IMR-90 (cell line): ENCODE data around the gene LIPN. TPM values are rescaled to one million over a fixed set of nuclear protein-coding genes. Genes with fewer than 3 reads are reported as not detected.

Source experiments
- ATAC-seq: fragments of 200-7000 bp; cut with Tn5 transposase; 2 replicates; pipeline ENCODE4 v1.9.1; 2020; ENCODE audit warnings: low read depth, mild to moderate bottlenecking, moderate library complexity
- BruUV-seq: library from RNA; stranded (reverse); fragments of 400-500 nt; replicated peaks from 2 replicates; lab custom pipeline; 2021; lab: Mats Ljungman, UMichigan
- CTCF ChIA-PET: fragments of 300-600 bp; formaldehyde crosslinking; extraction: SDS; loops from one replicate; lab custom pipeline; 2021; ENCODE audit warnings: antibody characterized with exemption; lab: Yijun Ruan, JAX
- POLR2A ChIA-PET: fragments of 300-600 bp; sonication (Branson Sonifier 250); formaldehyde crosslinking; loops from one replicate; lab custom pipeline; 2022; ENCODE audit warnings: antibody characterized with exemption; ENCODE audit not compliant: unreplicated experiment; lab: Charles Lee
- DNase-seq: peaks from one replicate; pipeline ENCODE4 v3.0.0; 2013
- H2AFZ ChIP-seq: replicated peaks from 2 replicates; pipeline ENCODE3; 2013; ENCODE audit warnings: low read length, mild to moderate bottlenecking; ENCODE audit not compliant: poor library complexity
- H2AK5ac ChIP-seq: 2 replicates; pipeline ENCODE4 v1.6.1; 2013; ENCODE audit warnings: low read depth, low read length, inconsistent platforms
- H2AK9ac ChIP-seq: replicated peaks from 2 replicates; pipeline ENCODE3; 2013; ENCODE audit warnings: mild to moderate bottlenecking, low read depth, low read length, moderate library complexity; ENCODE audit not compliant: poor library complexity
- H2BK120ac ChIP-seq: 2 replicates; pipeline ENCODE4 v1.6.1; 2013; ENCODE audit warnings: low read depth, low read length, inconsistent platforms
- H2BK15ac ChIP-seq: 3 replicates; pipeline ENCODE4 v1.6.1; 2013; ENCODE audit warnings: low read depth, low read length, inconsistent platforms
- H2BK20ac ChIP-seq: 2 replicates; pipeline ENCODE4 v1.6.1; 2013; ENCODE audit warnings: low read depth, mild to moderate bottlenecking, inconsistent platforms, low read length, moderate library complexity
- H2BK5ac ChIP-seq: 2 replicates; pipeline ENCODE4 v1.6.1; 2013; ENCODE audit warnings: mild to moderate bottlenecking, low read depth, low read length, inconsistent platforms; ENCODE audit not compliant: poor library complexity, severe bottlenecking
- H3K14ac ChIP-seq: replicated peaks from 2 replicates; pipeline ENCODE4 v1.6.1; 2013; ENCODE audit warnings: low read depth, low read length, inconsistent platforms
- H3K18ac ChIP-seq: 2 replicates; pipeline ENCODE4 v1.6.1; 2013; ENCODE audit warnings: low read depth, low read length, control low read depth
- H3K23ac ChIP-seq: 2 replicates; pipeline ENCODE4 v1.6.1; 2013; ENCODE audit warnings: low read depth, low read length, inconsistent platforms
- H3K27ac ChIP-seq: 2 replicates; pipeline ENCODE4 v1.5.1; 2013; ENCODE audit warnings: mild to moderate bottlenecking, control low read depth, low read length; ENCODE audit not compliant: insufficient read depth
- H3K27me3 ChIP-seq: 2 replicates; pipeline ENCODE4 v1.6.1; 2013; ENCODE audit warnings: low read length; ENCODE audit not compliant: control insufficient read depth, insufficient read depth
- H3K36me3 ChIP-seq: 2 replicates; pipeline ENCODE4 v1.6.1; 2013; ENCODE audit warnings: low read length, mixed read lengths; ENCODE audit not compliant: control insufficient read depth, insufficient read depth
- H3K4ac ChIP-seq: 2 replicates; pipeline ENCODE4 v1.6.1; 2013; ENCODE audit warnings: low read depth, low read length, inconsistent platforms
- H3K4me1 ChIP-seq: 2 replicates; pipeline ENCODE4 v1.6.1; 2013; ENCODE audit warnings: low read length, mixed read lengths; ENCODE audit not compliant: control insufficient read depth, insufficient read depth
- H3K4me2 ChIP-seq: 2 replicates; pipeline ENCODE4 v1.6.1; 2013; ENCODE audit warnings: low read depth, mild to moderate bottlenecking, control low read depth, low read length, moderate library complexity
- H3K4me3 ChIP-seq: 2 replicates; pipeline ENCODE4 v1.5.1; 2013; ENCODE audit warnings: low read depth, mild to moderate bottlenecking, control low read depth, low read length, moderate library complexity; ENCODE audit not compliant: insufficient read depth
- H3K56ac ChIP-seq: 2 replicates; pipeline ENCODE4 v1.6.1; 2013; ENCODE audit warnings: low read length, inconsistent platforms; ENCODE audit not compliant: insufficient read depth; ENCODE audit errors: extremely low read depth
- H3K79me1 ChIP-seq, 2 experiments: 2 replicates each; pipeline ENCODE4 v1.6.1; 2013; ENCODE audit warnings: low read length in 2 of 2, inconsistent platforms in 1 of 2, low read depth in 1 of 2
- H3K9ac ChIP-seq: 2 replicates; pipeline ENCODE4 v1.6.1; 2013; ENCODE audit warnings: low read depth, low read length, control low read depth
- H3K9me1 ChIP-seq: 2 replicates; pipeline ENCODE4 v1.6.1; 2013; ENCODE audit warnings: low read length, inconsistent platforms; ENCODE audit not compliant: insufficient read depth
- H3K9me3 ChIP-seq: 2 replicates; pipeline ENCODE4 v1.6.1; 2013; ENCODE audit warnings: low read length; ENCODE audit not compliant: control insufficient read depth, insufficient read depth
- H4K20me1 ChIP-seq: 2 replicates; pipeline ENCODE4 v1.6.1; 2013; ENCODE audit warnings: low read length, inconsistent platforms; ENCODE audit not compliant: insufficient read depth
- H4K5ac ChIP-seq: 2 replicates; pipeline ENCODE4 v1.6.1; 2013; ENCODE audit warnings: mild to moderate bottlenecking, low read depth, low read length, control low read depth
- H4K8ac ChIP-seq, 2 experiments: 2 replicates each; pipeline ENCODE4 v1.6.1; 2013; ENCODE audit warnings: low read depth in 2 of 2, low read length in 2 of 2, control low read depth in 1 of 2, inconsistent platforms in 1 of 2
- H4K91ac ChIP-seq: 2 replicates; pipeline ENCODE4 v1.6.1; 2013; ENCODE audit warnings: low read depth, low read length, inconsistent platforms; ENCODE audit not compliant: insufficient read depth
- FOS ChIP-seq: fragments of 150-350 bp; IDR thresholded peaks from 2 replicates; pipeline ENCODE4 v1.6.1; 2016; ENCODE audit warnings: low read depth, low read length
- MAZ ChIP-seq: IDR thresholded peaks from 2 replicates; pipeline ENCODE4 v1.6.1; 2012; ENCODE audit warnings: low read depth, mild to moderate bottlenecking, low read length, improper control_type of control experiment, moderate library complexity, borderline replicate concordance
- RAD21 ChIP-seq: IDR thresholded peaks from 2 replicates; pipeline ENCODE4 v1.6.1; 2012; ENCODE audit warnings: low read length, improper control_type of control experiment
- RFX5 ChIP-seq: IDR thresholded peaks from 2 replicates; pipeline ENCODE4 v1.8.0; 2012; ENCODE audit warnings: low read depth, mild to moderate bottlenecking, low read length, moderate library complexity
- WGBS, 2 experiments: methylation state at CpG; one replicate each; pipeline versions ENCODE4 v1.1.5 to v1.1.7; 2013; ENCODE audit warnings: missing lambda C conversion rate in 2 of 2; ENCODE audit not compliant: insufficient read length in 1 of 2; ENCODE audit errors: extremely low coverage in 2 of 2; 5-methylcytosine and 5-hydroxymethylcytosine counted together
- dilution Hi-C: fragments of 300-500 bp; cut with HindIII; formaldehyde crosslinking; loops from one replicate; pipeline ENCODE4 v1.14.3; 2018; ENCODE audit warnings: low sequenced_read_pairs; ENCODE audit not compliant: unreplicated experiment
- in situ Hi-C: fragments of 300-500 bp; cut with MboI; formaldehyde crosslinking; loops from 3 replicates; pipeline ENCODE4 v1.14.3; 2019; ENCODE audit warnings: low sequenced_read_pairs, inconsistent platforms, mixed read lengths
- intact Hi-C: fragments of 100-400 bp; cut with micrococcal nuclease; formaldehyde crosslinking; loops from 2 replicates; pipeline ENCODE4 v1.10.0; 2022
- polyA plus RNA-seq, 3 experiments: library from polyadenylated mRNA; depleted of rRNA; stranded (reverse); fragments of >200 nt; gene quantifications; 2 replicates each; pipeline ENCODE4 v1.2.3, GENCODE V29; 2012; ENCODE audit warnings: low replicate concordance in 1 of 3
- total RNA-seq: library from RNA; depleted of rRNA; stranded (reverse); fragments of >200 nt; gene quantifications from 2 replicates; pipeline ENCODE4 v1.2.3, GENCODE V29; 2012

The LIPN gene
- total and polyA plus RNA-seq, 2 of the 4 experiments (the other 2 are of a cell fraction), result not detected

DNA sequence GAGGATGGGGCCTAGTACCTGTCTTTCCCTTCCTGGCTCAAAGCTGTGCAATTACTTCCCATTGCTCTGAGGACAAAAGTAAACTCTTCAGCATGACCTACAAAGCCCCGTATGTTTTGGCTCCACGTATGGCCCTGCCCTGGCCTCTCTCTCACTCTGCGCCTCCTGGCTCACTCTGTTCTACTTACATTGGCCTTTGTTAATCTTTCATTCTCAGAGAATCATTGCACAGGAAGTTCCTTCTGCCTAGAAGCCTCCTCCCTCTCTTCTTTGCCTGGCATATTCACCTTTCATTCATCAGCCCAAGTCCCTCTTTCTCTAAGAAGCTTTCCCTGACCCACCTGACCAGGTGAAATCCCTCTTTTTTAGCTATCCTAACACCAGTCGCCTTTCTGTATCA, 66.6 kb downstream of the LIPN start:
- H4K20me1 ChIP-seq, result no peaks in the 10 kb centered on the region
- H2BK5ac ChIP-seq, result no peak overlapping the region
- no peak overlapping the region for H3K4me3 ChIP-seq
- WGBS, 2 experiments, result 100% methylated on average over 1 of the region's 4 CpGs; no CpG with 5 or more reads in 1 of the 2 experiments
- intact Hi-C loops (no loop called here), in situ Hi-C loops (no loop called here), dilution Hi-C loops (no loop called here)
- no peak overlapping the region for H3K27ac ChIP-seq
- ATAC-seq (no peak), DNase-seq (no peak)
- no peak overlapping the region for H3K4ac ChIP-seq
- no TSS peak for BruUV-seq
- no peak overlapping the region for H3K9ac ChIP-seq
- H3K18ac ChIP-seq, result no peak overlapping the region
- H2AFZ ChIP-seq, result no peak overlapping the region
- no peak overlapping the region for H2BK120ac ChIP-seq
- POLR2A ChIA-PET, result no interaction called here
- H3K9me1 ChIP-seq, result no peaks in the 10 kb centered on the region
- no peaks in the 10 kb centered on the region for H3K9me3 ChIP-seq
- no peak overlapping the region for H3K56ac ChIP-seq
- no peak overlapping the region for H3K23ac ChIP-seq
- no peaks in the 10 kb centered on the region; the same call in 1 of the 2 replicates for H3K27me3 ChIP-seq
- H4K91ac ChIP-seq, result no peak overlapping the region
- no peak overlapping the region for H2AK5ac ChIP-seq
- no peak overlapping the region for H2BK20ac ChIP-seq
- no peak overlapping the region for H4K8ac ChIP-seq
- H3K79me1 ChIP-seq, result no peaks in the 10 kb centered on the region
- H3K4me2 ChIP-seq, result no peak overlapping the region
- CTCF ChIA-PET, result interaction anchor here (1.0 kb wide), 1 partner anchor 10 kb away, joined by 3 read pairs; no protein-coding TSS in a partner anchor
- no peak overlapping the region for H2BK15ac ChIP-seq
- TF ChIP-seq MAZ, result no peak
- no peak for TF ChIP-seq RFX5
- no peak for TF ChIP-seq RAD21
- no peak for TF ChIP-seq FOS
- no peaks in the 10 kb centered on the region for H3K4me1 ChIP-seq
- no peak overlapping the region for H2AK9ac ChIP-seq
- H3K36me3 ChIP-seq, result no peaks in the 10 kb centered on the region
- H3K14ac ChIP-seq, result no peak overlapping the region
- H4K5ac ChIP-seq, result no peak overlapping the region
